Kidney epithelial cell (primary cell): ENCODE measurements around the gene DHX38. TPM values are rescaled to one million over a fixed set of nuclear protein-coding genes. Genes with fewer than 3 reads are reported as not detected.

Source experiments
- DNase-seq: peaks from one replicate; pipeline ENCODE4 v3.0.0-alpha.2; 2010; ENCODE audit warnings: low read depth
- H3K27me3 ChIP-seq: 2 replicates; pipeline ENCODE4 v1.6.0; 2011; ENCODE audit warnings: low read length; ENCODE audit not compliant: control insufficient read depth, insufficient read depth
- H3K36me3 ChIP-seq: 2 replicates; pipeline ENCODE4 v1.5.1; 2011; ENCODE audit warnings: low read length; ENCODE audit not compliant: control insufficient read depth, insufficient read depth
- H3K4me3 ChIP-seq: 2 replicates; pipeline ENCODE4 v1.5.1; 2011; ENCODE audit warnings: low read depth, mild to moderate bottlenecking, control low read depth, low read length
- total RNA-seq: library from RNA; depleted of rRNA; stranded (reverse); fragments of >200 nt; gene quantifications from 2 replicates; pipeline ENCODE4 v1.2.3, GENCODE V29; 2015
- TF ChIP-seq, protein P1 (sequence below): IDR thresholded peaks from 2 replicates; pipeline ENCODE4 v1.5.1; 2011; ENCODE audit warnings: mild to moderate bottlenecking, moderate library complexity, low read length, control low read depth, inconsistent platforms; ENCODE audit not compliant: insufficient read depth, poor library complexity, severe bottlenecking

Gene DHX38
- total RNA-seq, 1 donor from 2014 or later, result 46.0 TPM

DNA sequence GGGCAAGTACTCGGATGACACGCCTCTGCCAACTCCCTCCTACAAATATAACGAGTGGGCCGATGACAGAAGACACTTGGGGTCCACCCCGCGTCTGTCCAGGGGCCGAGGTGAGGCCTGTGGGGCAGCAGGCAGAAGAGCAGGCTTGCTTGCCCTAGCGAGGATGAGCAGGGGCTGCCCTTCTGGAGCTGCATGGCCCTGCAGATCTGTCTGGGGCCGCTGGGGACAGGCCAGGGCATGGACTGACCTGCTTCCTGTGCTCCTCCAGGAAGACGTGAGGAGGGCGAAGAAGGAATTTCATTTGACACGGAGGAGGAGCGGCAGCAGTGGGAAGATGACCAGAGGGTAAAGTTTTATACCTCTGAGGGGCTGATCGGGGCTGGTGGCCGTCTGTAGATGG lies 5.3 kb downstream of the DHX38 start:
- TF ChIP-seq, protein P1, sequence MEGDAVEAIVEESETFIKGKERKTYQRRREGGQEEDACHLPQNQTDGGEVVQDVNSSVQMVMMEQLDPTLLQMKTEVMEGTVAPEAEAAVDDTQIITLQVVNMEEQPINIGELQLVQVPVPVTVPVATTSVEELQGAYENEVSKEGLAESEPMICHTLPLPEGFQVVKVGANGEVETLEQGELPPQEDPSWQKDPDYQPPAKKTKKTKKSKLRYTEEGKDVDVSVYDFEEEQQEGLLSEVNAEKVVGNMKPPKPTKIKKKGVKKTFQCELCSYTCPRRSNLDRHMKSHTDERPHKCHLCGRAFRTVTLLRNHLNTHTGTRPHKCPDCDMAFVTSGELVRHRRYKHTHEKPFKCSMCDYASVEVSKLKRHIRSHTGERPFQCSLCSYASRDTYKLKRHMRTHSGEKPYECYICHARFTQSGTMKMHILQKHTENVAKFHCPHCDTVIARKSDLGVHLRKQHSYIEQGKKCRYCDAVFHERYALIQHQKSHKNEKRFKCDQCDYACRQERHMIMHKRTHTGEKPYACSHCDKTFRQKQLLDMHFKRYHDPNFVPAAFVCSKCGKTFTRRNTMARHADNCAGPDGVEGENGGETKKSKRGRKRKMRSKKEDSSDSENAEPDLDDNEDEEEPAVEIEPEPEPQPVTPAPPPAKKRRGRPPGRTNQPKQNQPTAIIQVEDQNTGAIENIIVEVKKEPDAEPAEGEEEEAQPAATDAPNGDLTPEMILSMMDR, result no peak
- DNase-seq, result no peak
- H3K36me3 ChIP-seq, result peaks cover 2% of the 10 kb centered on the region
- H3K4me3 ChIP-seq, result no peak overlapping the region
- no peaks in the 10 kb centered on the region for H3K27me3 ChIP-seq

GRCh38 chr16:72099377-72099818 lies 5.8 kb downstream of the DHX38 start:
- DNase-seq, result no peak
- peaks cover 2% of the 10 kb centered on the region for H3K36me3 ChIP-seq
- no peaks in the 10 kb centered on the region for H3K27me3 ChIP-seq
- no peak overlapping the region for H3K4me3 ChIP-seq
- TF ChIP-seq, protein P1, result peak; percentile 49

- no peaks in the 10 kb centered on the region for H3K27me3 ChIP-seq
- H3K4me3 ChIP-seq, result no peak overlapping the region
- peaks cover 7% of the 10 kb centered on the region for H3K36me3 ChIP-seq
- DNase-seq, result no peak
- TF ChIP-seq, protein P1, result no peak
Observed at GRCh38 chr16:72101195-72101594, 7.5 kb downstream of the DHX38 start.

- Histone ChIP-seq H3K36me3 (peaks cover 7% of the 10 kb centered on the region), H3K4me3 (no peak overlapping the region), H3K27me3 (no peaks in the 10 kb centered on the region)
- DNase-seq, result no peak
- TF ChIP-seq, protein P1, result no peak
Observed at GRCh38 chr16:72104905-72105304, 11.3 kb downstream of the DHX38 start.

DNA sequence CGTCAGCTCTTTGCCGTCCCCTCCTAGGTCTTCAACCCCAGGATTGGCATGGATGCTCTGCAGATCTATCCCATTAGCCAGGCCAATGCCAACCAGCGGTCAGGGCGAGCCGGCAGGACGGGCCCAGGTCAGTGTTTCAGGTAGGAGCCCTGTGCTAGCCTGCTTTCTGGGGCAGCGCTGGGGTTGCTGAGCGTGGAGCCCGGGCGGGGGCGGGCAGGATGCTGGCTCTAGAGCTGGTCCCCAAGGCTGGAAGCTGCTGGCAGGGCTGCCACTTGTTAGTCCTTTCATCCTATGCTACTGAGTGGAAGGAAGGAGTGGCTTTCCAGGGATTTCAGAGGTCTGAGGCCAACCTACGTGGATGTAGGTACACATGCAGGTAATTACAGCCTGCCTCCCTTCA lies 12.3 kb downstream of the DHX38 start:
- H3K36me3 ChIP-seq, result peaks cover 7% of the 10 kb centered on the region
- no peak overlapping the region for H3K4me3 ChIP-seq
- TF ChIP-seq, protein P1, result no peak
- H3K27me3 ChIP-seq, result no peaks in the 10 kb centered on the region
- no peak for DNase-seq

DNA sequence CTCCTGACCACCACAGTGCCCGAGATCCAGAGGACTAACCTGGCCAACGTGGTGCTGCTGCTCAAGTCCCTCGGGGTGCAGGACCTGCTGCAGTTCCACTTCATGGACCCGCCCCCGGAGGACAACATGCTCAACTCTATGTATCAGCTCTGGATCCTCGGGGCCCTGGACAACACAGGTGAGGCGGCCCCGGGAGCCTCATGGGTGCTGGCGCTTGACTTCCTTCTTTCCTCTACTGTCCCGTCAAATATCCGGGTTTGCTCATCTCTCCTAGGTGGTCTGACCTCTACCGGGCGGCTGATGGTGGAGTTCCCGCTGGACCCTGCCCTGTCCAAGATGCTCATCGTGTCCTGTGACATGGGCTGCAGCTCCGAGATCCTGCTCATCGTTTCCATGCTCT lies 13.7 kb downstream of the DHX38 start:
- peaks cover 7% of the 10 kb centered on the region for H3K36me3 ChIP-seq
- H3K27me3 ChIP-seq, result no peaks in the 10 kb centered on the region
- no peak overlapping the region for H3K4me3 ChIP-seq
- DNase-seq, result no peak
- TF ChIP-seq, protein P1, result no peak
